Measurements from ENCODE around the gene LTC4S.
"Not testable (repeated sequence)": the region's sequence is repeated elsewhere in the genome, so short reads cannot be mapped to it uniquely, and the experiment has no call there.

Gene LTC4S, protein sequence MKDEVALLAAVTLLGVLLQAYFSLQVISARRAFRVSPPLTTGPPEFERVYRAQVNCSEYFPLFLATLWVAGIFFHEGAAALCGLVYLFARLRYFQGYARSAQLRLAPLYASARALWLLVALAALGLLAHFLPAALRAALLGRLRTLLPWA

DNA sequence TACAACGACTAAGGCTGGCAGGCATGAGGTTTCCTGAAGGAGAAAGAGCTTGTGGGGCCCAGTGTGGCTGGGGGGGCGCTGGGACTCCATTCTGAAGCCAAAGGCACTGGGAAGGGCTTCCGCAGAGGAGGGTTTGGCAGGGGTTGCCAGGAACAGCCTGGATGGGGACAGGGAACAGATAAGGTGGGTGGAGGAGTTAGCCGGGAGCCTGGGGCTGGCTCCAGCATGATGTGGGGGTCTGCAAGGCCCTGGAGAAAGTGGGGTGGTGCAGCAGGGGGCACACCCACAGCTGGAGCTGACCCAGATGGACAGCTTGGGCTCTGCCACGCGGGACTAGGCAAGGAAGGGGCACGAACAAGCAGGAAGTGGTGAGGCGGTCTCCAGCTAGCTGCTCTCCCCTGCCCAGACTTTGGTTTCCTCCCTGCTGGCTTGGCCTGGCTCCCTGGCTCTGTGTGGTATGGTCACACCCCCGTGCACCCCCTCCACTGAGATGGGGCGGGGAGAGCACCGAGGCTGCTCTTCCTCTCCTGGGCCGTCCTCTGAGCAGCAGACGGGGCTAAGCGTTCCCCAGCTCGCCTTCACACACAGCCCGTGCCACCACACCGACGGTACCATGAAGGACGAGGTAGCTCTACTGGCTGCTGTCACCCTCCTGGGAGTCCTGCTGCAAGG lies at the start of gene LTC4S:
LTC4S (plus strand) TSS at position 519 of the 672 bp plus-strand sequence; CDS start at position 614, 95 bp downstream.
- Histone ChIP-seq H3K4me3 (ENCODE audit: low read depth in 1 of 2, low read length in 2 of 2) (peak within 1 kb of the TSS in 1 of 2 donors; percentile 74), H3K9me3 (ENCODE audit: control insufficient read depth in 1 of 2, low read length in 2 of 2) (no peaks in the 10 kb centered on the region), H3K27me3 (ENCODE audit: low read depth, low read length) (no peaks in the 10 kb centered on the region), H3K27ac (ENCODE audit: low read length) (no peak within 1 kb of the TSS), H3K4me1 (ENCODE audit: control insufficient read depth in 1 of 2, insufficient read depth in 2 of 2, low read length in 2 of 2) (peaks cover 11 to 38% of the 10 kb centered on the region in 2 donors), H3K36me3 (ENCODE audit: control insufficient read depth in 1 of 2, insufficient read depth in 2 of 2, low read length in 2 of 2) (peaks cover 8 to 12% of the 10 kb centered on the region in 2 donors)

DNA sequence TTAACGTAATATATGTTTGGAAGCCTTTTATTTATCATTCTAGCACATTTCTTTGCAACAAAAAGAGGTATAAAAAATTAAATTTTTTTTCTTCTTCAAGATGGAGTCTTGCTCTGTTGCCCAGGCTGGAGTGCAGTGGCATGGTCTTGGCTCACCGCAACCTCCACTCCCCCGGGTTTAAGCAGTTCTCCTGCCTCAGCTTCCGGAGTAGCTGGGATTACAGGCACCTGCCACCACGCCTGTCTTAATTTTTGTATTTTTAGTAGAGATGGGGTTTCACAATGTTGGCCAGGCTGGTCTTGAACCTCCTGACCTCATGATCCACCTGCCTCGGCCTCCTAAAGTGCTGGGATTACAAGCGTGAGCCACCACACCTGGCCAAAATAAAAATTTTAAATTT lies 49.7 kb upstream of the LTC4S start:
- not testable (repeated sequence) for H3K27me3 ChIP-seq (ENCODE audit: low read depth, low read length); H3K27ac ChIP-seq (ENCODE audit: low read length); H3K9me3 ChIP-seq (ENCODE audit: control insufficient read depth in 1 of 2, low read length in 2 of 2); H3K4me3 ChIP-seq (ENCODE audit: low read depth in 1 of 2, low read length in 2 of 2); H3K36me3 ChIP-seq (ENCODE audit: control insufficient read depth in 1 of 2, insufficient read depth in 2 of 2, low read length in 2 of 2); H3K4me1 ChIP-seq (ENCODE audit: control insufficient read depth in 1 of 2, insufficient read depth in 2 of 2, low read length in 2 of 2)

DNA sequence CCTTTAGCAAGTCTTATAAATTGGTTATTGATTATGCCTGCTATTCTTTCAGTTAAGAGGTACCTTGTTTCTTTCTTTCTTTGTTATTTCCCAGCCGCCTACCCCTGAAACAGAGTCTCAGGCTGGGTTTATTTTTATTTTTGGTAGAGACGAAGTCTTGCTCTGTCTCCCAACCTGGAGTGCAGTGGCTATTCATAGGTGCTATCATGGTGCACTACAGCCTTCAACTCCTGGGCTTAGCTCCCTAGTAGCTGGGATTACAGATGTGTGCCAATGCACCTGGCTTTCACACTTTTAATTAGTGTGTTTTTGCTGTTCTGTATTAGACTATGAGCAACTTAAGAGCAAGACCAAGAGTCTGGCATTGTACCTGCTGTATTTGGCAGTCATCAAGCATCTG lies 46.9 kb upstream of the LTC4S start:
- Histone ChIP-seq H3K4me3 (ENCODE audit: low read depth in 1 of 2, low read length in 2 of 2) (no peak overlapping the region), H3K9me3 (ENCODE audit: control insufficient read depth in 1 of 2, low read length in 2 of 2) (no peaks in the 10 kb centered on the region), H3K4me1 (ENCODE audit: control insufficient read depth in 1 of 2, insufficient read depth in 2 of 2, low read length in 2 of 2) (peaks cover 0 to 23% of the 10 kb centered on the region in 2 donors), H3K27ac (ENCODE audit: low read length) (no peak overlapping the region), H3K27me3 (ENCODE audit: low read depth, low read length) (no peaks in the 10 kb centered on the region), H3K36me3 (ENCODE audit: control insufficient read depth in 1 of 2, insufficient read depth in 2 of 2, low read length in 2 of 2) (no peaks in the 10 kb centered on the region)

DNA sequence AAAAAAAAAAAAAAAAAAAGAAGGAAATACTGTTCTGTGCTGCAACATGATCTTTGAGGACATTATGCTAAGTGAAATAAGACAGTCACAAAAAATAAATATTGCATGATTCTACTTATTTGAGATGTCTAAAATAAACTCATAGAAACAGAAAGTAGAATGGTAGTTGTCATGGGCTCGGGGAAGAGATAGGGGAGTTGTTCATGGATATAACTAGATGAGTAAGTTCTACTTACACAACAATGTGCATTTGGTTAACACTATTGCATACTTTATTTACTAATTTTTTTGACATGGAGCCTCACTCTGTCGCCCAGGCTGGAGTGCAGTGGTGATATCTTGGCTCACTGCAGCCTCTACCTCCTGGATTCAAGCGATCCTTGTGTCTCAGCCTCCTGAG lies 46.0 kb upstream of the LTC4S start:
- H3K27ac ChIP-seq (ENCODE audit: low read length): no peak overlapping the region
- no peaks in the 10 kb centered on the region for H3K9me3 ChIP-seq (ENCODE audit: control insufficient read depth in 1 of 2, low read length in 2 of 2)
- peaks cover 0 to 23% of the 10 kb centered on the region in 2 donors for H3K4me1 ChIP-seq (ENCODE audit: control insufficient read depth in 1 of 2, insufficient read depth in 2 of 2, low read length in 2 of 2)
- H3K36me3 ChIP-seq (ENCODE audit: control insufficient read depth in 1 of 2, insufficient read depth in 2 of 2, low read length in 2 of 2): no peaks in the 10 kb centered on the region
- no peak overlapping the region for H3K4me3 ChIP-seq (ENCODE audit: low read depth in 1 of 2, low read length in 2 of 2)
- no peaks in the 10 kb centered on the region for H3K27me3 ChIP-seq (ENCODE audit: low read depth, low read length)

DNA sequence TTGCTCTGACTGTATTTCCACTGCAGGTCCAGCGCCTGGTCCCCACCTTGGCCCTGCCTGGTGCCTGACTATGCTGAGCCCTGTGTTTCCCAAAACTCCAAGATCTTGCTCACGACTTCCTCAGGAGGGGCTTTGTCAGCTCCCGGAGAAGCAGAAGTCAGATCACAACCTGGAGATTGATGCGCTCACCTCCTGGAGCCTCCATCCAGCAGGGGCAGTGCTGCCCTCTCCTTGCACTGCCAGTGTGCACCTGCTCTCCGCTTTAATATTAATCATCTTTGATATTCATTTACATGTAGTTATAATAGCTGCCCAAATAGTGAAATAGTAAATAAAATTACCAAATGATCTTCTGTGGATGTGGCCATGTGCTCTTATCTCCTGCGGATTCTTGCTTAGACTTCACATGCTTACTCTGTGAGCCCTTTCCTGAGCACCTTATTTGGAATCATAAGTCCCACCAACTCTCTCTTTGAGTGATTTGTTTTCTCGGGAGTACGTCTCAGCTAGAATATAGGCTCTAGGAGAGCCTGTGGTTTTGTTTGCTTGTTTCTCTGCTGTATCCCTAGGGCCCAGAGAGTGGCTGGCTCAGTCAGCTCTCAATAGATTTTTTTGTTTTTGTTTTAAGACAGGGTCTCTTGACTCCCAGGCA lies 43.8 kb upstream of the LTC4S start:
- H3K27ac ChIP-seq (ENCODE audit: low read length): no peak overlapping the region
- H3K9me3 ChIP-seq (ENCODE audit: control insufficient read depth in 1 of 2, low read length in 2 of 2): no peaks in the 10 kb centered on the region
- peaks cover 0 to 29% of the 10 kb centered on the region in 2 donors for H3K4me1 ChIP-seq (ENCODE audit: control insufficient read depth in 1 of 2, insufficient read depth in 2 of 2, low read length in 2 of 2)
- H3K36me3 ChIP-seq (ENCODE audit: control insufficient read depth in 1 of 2, insufficient read depth in 2 of 2, low read length in 2 of 2): no peaks in the 10 kb centered on the region
- no peak overlapping the region for H3K4me3 ChIP-seq (ENCODE audit: low read depth in 1 of 2, low read length in 2 of 2)
- H3K27me3 ChIP-seq (ENCODE audit: low read depth, low read length): no peaks in the 10 kb centered on the region

DNA sequence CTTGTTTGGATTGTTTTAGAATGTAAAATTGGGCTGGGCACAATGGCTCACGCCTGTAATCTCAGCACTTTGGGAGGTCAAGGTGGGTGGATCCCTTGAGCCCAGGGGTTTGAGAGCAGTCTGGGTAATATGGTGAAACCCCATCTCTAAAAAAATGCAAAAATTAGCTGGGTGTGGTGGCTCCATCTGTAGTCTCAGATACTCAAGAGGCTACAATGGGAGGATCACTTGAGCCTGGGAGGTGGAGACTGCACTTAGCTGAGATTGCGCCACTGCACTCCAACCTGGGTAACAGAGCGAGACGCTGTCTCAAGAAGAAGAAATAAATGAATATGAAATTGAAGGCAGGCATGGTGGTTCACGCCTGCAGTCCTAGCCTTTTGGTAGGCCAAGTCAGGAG lies 39.8 kb upstream of the LTC4S start:
- Histone ChIP-seq H3K36me3 (ENCODE audit: control insufficient read depth in 1 of 2, insufficient read depth in 2 of 2, low read length in 2 of 2) (no peaks in the 10 kb centered on the region), H3K27me3 (ENCODE audit: low read depth, low read length) (no peaks in the 10 kb centered on the region), H3K4me3 (ENCODE audit: low read depth in 1 of 2, low read length in 2 of 2) (no peak overlapping the region), H3K27ac (ENCODE audit: low read length) (no peak overlapping the region), H3K4me1 (ENCODE audit: control insufficient read depth in 1 of 2, insufficient read depth in 2 of 2, low read length in 2 of 2) (peaks cover 0 to 30% of the 10 kb centered on the region in 2 donors), H3K9me3 (ENCODE audit: control insufficient read depth in 1 of 2, low read length in 2 of 2) (no peaks in the 10 kb centered on the region)

DNA sequence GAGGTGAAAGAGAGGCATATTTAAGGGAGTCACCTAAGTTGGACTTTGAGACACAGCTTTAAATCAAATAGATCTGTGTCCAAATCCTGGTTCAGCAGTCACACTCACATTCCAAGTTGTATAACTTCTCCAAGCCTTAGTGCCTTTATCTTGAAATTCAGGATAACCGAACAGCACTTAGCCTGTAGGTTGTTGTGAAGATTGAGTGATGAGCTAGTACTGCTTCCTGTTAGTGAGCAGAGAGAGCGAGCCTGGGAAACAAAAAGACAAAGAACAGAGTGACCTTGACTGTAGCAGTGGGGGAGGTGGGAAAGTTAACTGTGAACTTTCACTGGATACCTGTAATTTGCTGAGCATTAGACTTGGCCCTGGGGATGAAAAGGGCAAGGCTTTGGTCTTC lies 38.8 kb upstream of the LTC4S start:
- Histone ChIP-seq H3K4me3 (ENCODE audit: low read depth in 1 of 2, low read length in 2 of 2) (no peak overlapping the region), H3K27ac (ENCODE audit: low read length) (no peak overlapping the region), H3K4me1 (ENCODE audit: control insufficient read depth in 1 of 2, insufficient read depth in 2 of 2, low read length in 2 of 2) (peaks cover 0 to 28% of the 10 kb centered on the region in 2 donors), H3K27me3 (ENCODE audit: low read depth, low read length) (no peaks in the 10 kb centered on the region), H3K36me3 (ENCODE audit: control insufficient read depth in 1 of 2, insufficient read depth in 2 of 2, low read length in 2 of 2) (no peaks in the 10 kb centered on the region), H3K9me3 (ENCODE audit: control insufficient read depth in 1 of 2, low read length in 2 of 2) (no peaks in the 10 kb centered on the region)

DNA sequence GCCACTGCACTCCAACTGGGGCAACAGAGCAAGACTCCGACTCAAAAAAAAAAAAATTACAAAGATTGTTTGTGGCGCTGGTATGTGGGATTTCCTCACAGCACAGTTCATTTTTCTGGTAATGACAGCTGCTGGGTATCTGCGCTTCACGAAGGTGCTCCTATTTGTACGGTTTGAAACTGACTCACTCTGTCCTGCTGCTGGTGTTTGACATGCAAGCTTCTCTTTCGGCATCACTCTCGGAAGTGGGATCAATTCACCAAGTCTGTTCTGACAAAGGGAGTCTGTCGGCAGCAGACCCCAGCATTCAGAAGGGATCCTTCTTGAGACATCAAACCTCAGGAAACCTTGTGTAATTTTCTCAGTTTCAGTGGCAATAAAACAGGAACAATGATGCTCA lies 34.8 kb upstream of the LTC4S start:
- H3K36me3 ChIP-seq (ENCODE audit: control insufficient read depth in 1 of 2, insufficient read depth in 2 of 2, low read length in 2 of 2): no peaks in the 10 kb centered on the region
- no peaks in the 10 kb centered on the region for H3K27me3 ChIP-seq (ENCODE audit: low read depth, low read length)
- no peak overlapping the region for H3K4me3 ChIP-seq (ENCODE audit: low read depth in 1 of 2, low read length in 2 of 2)
- H3K4me1 ChIP-seq (ENCODE audit: control insufficient read depth in 1 of 2, insufficient read depth in 2 of 2, low read length in 2 of 2): peaks cover 18 to 44% of the 10 kb centered on the region in 2 donors
- no peak overlapping the region for H3K27ac ChIP-seq (ENCODE audit: low read length)
- H3K9me3 ChIP-seq (ENCODE audit: control insufficient read depth in 1 of 2, low read length in 2 of 2): no peaks in the 10 kb centered on the region

DNA sequence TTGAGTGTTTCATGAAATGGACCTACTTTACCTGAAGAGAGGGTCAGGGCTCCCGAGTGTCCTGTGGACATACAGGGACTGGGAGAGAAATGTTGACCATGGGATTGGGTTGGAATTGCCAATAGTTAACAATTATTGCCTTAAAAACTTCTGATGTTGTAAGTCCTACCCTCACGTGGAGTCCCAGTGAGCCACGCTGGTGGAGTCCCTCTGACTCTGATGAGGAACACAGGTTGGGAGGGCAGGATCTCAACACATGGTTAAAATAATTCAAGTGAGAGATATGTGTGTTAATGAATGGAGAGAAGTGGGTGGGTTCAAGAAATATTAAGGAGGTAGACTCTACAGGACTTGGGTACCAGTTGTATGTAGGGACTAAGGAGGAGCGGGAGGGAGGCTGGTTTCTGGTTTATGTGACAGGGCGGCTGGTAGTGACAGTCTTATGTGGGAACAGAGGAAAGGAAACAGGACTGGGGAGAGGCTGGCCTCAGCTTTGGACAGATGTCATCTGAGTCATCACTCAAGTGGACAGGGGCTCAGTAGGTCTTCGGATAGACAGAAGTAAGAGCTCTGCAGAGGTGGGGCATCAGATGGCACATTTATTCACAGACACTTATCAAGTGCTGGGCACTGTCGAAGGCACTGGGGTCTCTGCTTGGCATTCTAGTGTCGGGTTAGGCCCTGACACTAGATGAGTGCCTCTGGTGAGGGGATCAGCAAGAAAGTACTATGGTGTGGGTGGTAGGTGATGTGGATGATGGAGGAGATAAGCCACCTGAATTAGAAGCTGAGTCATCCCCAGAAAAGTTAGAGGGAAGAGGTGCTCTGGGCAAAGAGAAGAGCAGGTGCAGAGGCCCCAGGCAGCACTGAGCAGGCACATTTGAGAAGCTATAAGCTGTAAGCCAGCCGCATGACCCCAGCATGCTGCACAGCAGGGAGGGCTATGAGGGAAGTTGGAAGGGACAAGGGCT lies 33.9 kb upstream of the LTC4S start:
- no peaks in the 10 kb centered on the region for H3K36me3 ChIP-seq (ENCODE audit: control insufficient read depth in 1 of 2, insufficient read depth in 2 of 2, low read length in 2 of 2)
- H3K27me3 ChIP-seq (ENCODE audit: low read depth, low read length): no peaks in the 10 kb centered on the region
- H3K4me3 ChIP-seq (ENCODE audit: low read depth in 1 of 2, low read length in 2 of 2): no peak overlapping the region
- H3K9me3 ChIP-seq (ENCODE audit: control insufficient read depth in 1 of 2, low read length in 2 of 2): no peaks in the 10 kb centered on the region
- H3K4me1 ChIP-seq (ENCODE audit: control insufficient read depth in 1 of 2, insufficient read depth in 2 of 2, low read length in 2 of 2): peaks cover 18 to 42% of the 10 kb centered on the region in 2 donors
- no peak overlapping the region for H3K27ac ChIP-seq (ENCODE audit: low read length)

DNA sequence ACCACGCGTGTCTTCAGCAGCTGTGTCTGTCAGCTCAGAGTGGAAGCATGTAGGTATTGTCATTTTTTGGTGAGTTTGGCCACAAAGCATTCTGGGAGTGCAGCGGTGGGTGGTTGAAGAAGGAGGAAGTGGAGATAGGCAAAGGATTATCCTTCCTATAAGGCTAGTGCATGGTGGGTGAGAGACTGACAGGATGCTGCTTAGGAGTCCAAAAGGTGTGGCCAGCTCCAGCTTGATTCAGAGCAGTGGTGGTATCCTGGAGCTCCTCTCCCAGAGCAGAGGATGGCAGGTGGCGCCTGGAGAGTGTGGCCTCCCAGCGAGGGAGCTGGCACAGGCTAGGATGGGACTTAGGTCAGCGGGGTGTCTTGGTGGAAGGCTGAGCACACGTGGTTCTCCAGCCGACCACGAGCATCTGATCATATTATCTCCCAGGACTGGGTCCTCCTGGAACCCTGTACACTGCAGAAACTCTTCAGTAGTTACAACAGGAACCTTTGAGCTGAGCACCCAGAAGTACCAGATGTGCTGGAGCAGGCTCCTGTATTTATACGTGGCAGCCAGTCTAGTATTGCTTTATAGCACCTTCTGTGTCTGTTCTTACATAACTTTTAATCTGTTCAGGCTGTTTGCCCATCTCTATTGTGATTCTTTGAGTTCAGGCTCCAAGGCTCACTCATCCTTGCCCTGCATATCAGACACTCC lies 31.6 kb upstream of the LTC4S start:
- Histone ChIP-seq H3K36me3 (ENCODE audit: control insufficient read depth in 1 of 2, insufficient read depth in 2 of 2, low read length in 2 of 2) (peaks cover 11 to 15% of the 10 kb centered on the region in 2 donors), H3K27me3 (ENCODE audit: low read depth, low read length) (no peaks in the 10 kb centered on the region), H3K9me3 (ENCODE audit: control insufficient read depth in 1 of 2, low read length in 2 of 2) (no peaks in the 10 kb centered on the region), H3K27ac (ENCODE audit: low read length) (peak overlapping the region; percentile 32), H3K4me1 (ENCODE audit: control insufficient read depth in 1 of 2, insufficient read depth in 2 of 2, low read length in 2 of 2) (peaks cover 29 to 61% of the 10 kb centered on the region in 2 donors), H3K4me3 (ENCODE audit: low read depth in 1 of 2, low read length in 2 of 2) (no peak overlapping the region)
